ENCODE data around the gene RNF10. TPM values are rescaled to one million over a fixed set of nuclear protein-coding genes. Genes with fewer than 3 reads are reported as not detected.

Gene RNF10
- polyA plus RNA-seq, 1 donor from 2014 or later, result 139 TPM

- Histone ChIP-seq H3K4me2 (ENCODE audit: low read length) (no peak overlapping the region), H4K20me1 (ENCODE audit: insufficient read depth) (peaks cover 16% of the 10 kb centered on the region), H2AFZ (ENCODE audit: low read depth, low read length) (no peak overlapping the region), H3F3A (ENCODE audit: insufficient read depth, low read length, poor library complexity, severe bottlenecking) (no peaks in the 10 kb centered on the region), H3K9ac (ENCODE audit: low read length) (no peak overlapping the region), H3K36me3 (ENCODE audit: insufficient read depth, low read length) (no peaks in the 10 kb centered on the region), H3K4me3 (ENCODE audit: low read length) (no peak overlapping the region), H3K27me3 (ENCODE audit: insufficient read depth, low read depth, low read length) (no peaks in the 10 kb centered on the region), H3K79me2 (replicated peaks; ENCODE audit: insufficient read depth, low read length) (peaks cover 84% of the 10 kb centered on the region), H3K9me3 (ENCODE audit: low read length) (no peaks in the 10 kb centered on the region), H3K27ac (ENCODE audit: low read length) (no peak overlapping the region), H3K9me2 (ENCODE audit: insufficient read depth, low read length) (no peaks in the 10 kb centered on the region)
- TF ChIP-seq REST (IDR thresholded peaks at IDR 0.05; ENCODE audit: borderline replicate concordance) (no peak), RAD21 (conservative IDR thresholded peaks at IDR 0.05) (no peak), POLR2AphosphoS5 (IDR thresholded peaks at IDR 0.05) (no peak), EP300 (conservative IDR thresholded peaks at IDR 0.05; ENCODE audit: poor library complexity, severe bottlenecking) (no peak), CTCF (IDR thresholded peaks at IDR 0.05; ENCODE audit: poor library complexity, severe bottlenecking) (no peak), EZH2 (IDR thresholded peaks at IDR 0.05; ENCODE audit: borderline replicate concordance, insufficient read depth, low read length, poor library complexity, severe bottlenecking) (no peak), TAF1 (IDR thresholded peaks at IDR 0.05; ENCODE audit: low read depth) (no peak), MXI1 (conservative IDR thresholded peaks at IDR 0.05; ENCODE audit: poor library complexity, severe bottlenecking) (no peak), SMC3 (conservative IDR thresholded peaks at IDR 0.05; ENCODE audit: poor library complexity) (no peak)
These were observed 6.3 kb downstream of the RNF10 start for GRCh38 chr12:120540445-120540844.

GRCh38 chr12:120542166-120542565, 8.0 kb downstream of the RNF10 start:
- H2AFZ ChIP-seq (ENCODE audit: low read depth, low read length), result no peak overlapping the region
- peaks cover 72% of the 10 kb centered on the region for H3K79me2 ChIP-seq (replicated peaks; ENCODE audit: insufficient read depth, low read length)
- H3K4me3 ChIP-seq (ENCODE audit: low read length), result no peak overlapping the region
- H3K36me3 ChIP-seq (ENCODE audit: insufficient read depth, low read length), result no peaks in the 10 kb centered on the region
- H3K9ac ChIP-seq (ENCODE audit: low read length), result no peak overlapping the region
- no peak overlapping the region for H3K27ac ChIP-seq (ENCODE audit: low read length)
- TF ChIP-seq POLR2AphosphoS5 (IDR thresholded peaks at IDR 0.05), result no peak
- no peak for TF ChIP-seq CTCF (IDR thresholded peaks at IDR 0.05; ENCODE audit: poor library complexity, severe bottlenecking)
- TF ChIP-seq MXI1 (conservative IDR thresholded peaks at IDR 0.05; ENCODE audit: poor library complexity, severe bottlenecking), result no peak
- no peak for TF ChIP-seq EZH2 (IDR thresholded peaks at IDR 0.05; ENCODE audit: borderline replicate concordance, insufficient read depth, low read length, poor library complexity, severe bottlenecking)
- TF ChIP-seq EP300 (conservative IDR thresholded peaks at IDR 0.05; ENCODE audit: poor library complexity, severe bottlenecking), result no peak
- TF ChIP-seq TAF1 (IDR thresholded peaks at IDR 0.05; ENCODE audit: low read depth), result no peak
- no peak for TF ChIP-seq REST (IDR thresholded peaks at IDR 0.05; ENCODE audit: borderline replicate concordance)
- no peak for TF ChIP-seq SMC3 (conservative IDR thresholded peaks at IDR 0.05; ENCODE audit: poor library complexity)
- H4K20me1 ChIP-seq (ENCODE audit: insufficient read depth), result peaks cover 14% of the 10 kb centered on the region
- H3K9me2 ChIP-seq (ENCODE audit: insufficient read depth, low read length), result no peaks in the 10 kb centered on the region
- no peaks in the 10 kb centered on the region for H3F3A ChIP-seq (ENCODE audit: insufficient read depth, low read length, poor library complexity, severe bottlenecking)
- H3K4me2 ChIP-seq (ENCODE audit: low read length), result no peak overlapping the region
- H3K9me3 ChIP-seq (ENCODE audit: low read length), result no peaks in the 10 kb centered on the region
- no peaks in the 10 kb centered on the region for H3K27me3 ChIP-seq (ENCODE audit: insufficient read depth, low read depth, low read length)

Data from neural cell (in vitro differentiated cells).